K562 (cell line): ENCODE data around the gene ZBTB22. TPM values are rescaled to one million over a fixed set of nuclear protein-coding genes. Genes with fewer than 3 reads are reported as not detected.
"Not testable (repeated sequence)": the region's sequence is repeated elsewhere in the genome, so short reads cannot be mapped to it uniquely, and the experiment has no call there.

Experiments
- ATAC-seq: fragments of 200-7000 bp; cut with Tn5 transposase; 3 replicates; pipeline ENCODE4 v1.9.1; 2020; ENCODE audit warnings: moderate library complexity
- BruUV-seq: library from RNA; stranded (reverse); fragments of 400-500 nt; replicated peaks from 2 replicates; lab custom pipeline; 2021; lab: Mats Ljungman, UMichigan
- CTCF ChIA-PET: fragments of 300-600 bp; formaldehyde crosslinking; extraction: SDS; loops from one replicate; lab custom pipeline; 2021; ENCODE audit warnings: low intra/inter-chr PET ratio; lab: Yijun Ruan, JAX
- POLR2A ChIA-PET: fragments of 300-600, 350-650 bp; sonication (Branson Sonifier 250); formaldehyde crosslinking; extraction: SDS; loops from one replicate; lab custom pipeline; 2021; ENCODE audit warnings: antibody characterized with exemption, inconsistent platforms; lab: Yijun Ruan, JAX
- DNase-seq, 4 experiments: peaks; one replicate each; pipeline versions ENCODE4 v3.0.0 to v3.0.0-alpha.2; 2011 to 2018; ENCODE audit warnings: low spot score in 3 of 4, mixed read lengths in 3 of 4; ENCODE audit errors: extremely low read depth in 1 of 4
- FAIRE-seq: peaks from 2 replicates; lab custom pipeline; 2011; peaks lifted over from hg19 to GRCh38; lab: Jason Lieb, UNC
- H2AFZ ChIP-seq: 2 replicates; pipeline ENCODE4 v1.6.0; 2011; ENCODE audit warnings: low read depth, low read length, control low read depth, inconsistent platforms
- H3K27ac ChIP-seq: fragments of 200-600 bp; 3 replicates; pipeline ENCODE4 v1.8.0; 2011; ENCODE audit warnings: low read depth, mild to moderate bottlenecking, control low read depth, inconsistent platforms, low read length, moderate library complexity, mixed read lengths; ENCODE audit errors: extremely low read depth
- H3K27me3 ChIP-seq, 2 experiments: fragments of 300-600 bp in 1 of 2; 2 replicates in 1 of 2; 3 replicates in 1 of 2; pipeline versions ENCODE4 v1.6.0 to v1.8.0; 2011; ENCODE audit warnings: inconsistent platforms in 2 of 2, low read length in 2 of 2, mild to moderate bottlenecking in 1 of 2, mixed read lengths in 1 of 2, moderate library complexity in 1 of 2; ENCODE audit not compliant: control insufficient read depth in 2 of 2, insufficient read depth in 2 of 2
- H3K36me3 ChIP-seq: fragments of 300-600 bp; 3 replicates; pipeline ENCODE4 v1.8.0; 2011; ENCODE audit warnings: mild to moderate bottlenecking, low read length, inconsistent platforms; ENCODE audit not compliant: control insufficient read depth, insufficient read depth
- H3K4me1 ChIP-seq, 2 experiments: fragments of 200-600 bp in 1 of 2; replicated peaks in 1 of 2; 2 replicates in 1 of 2; 3 replicates in 1 of 2; pipeline versions ENCODE4 v1.5.1 to v1.8.0; 2011; ENCODE audit warnings: inconsistent platforms in 2 of 2, low read length in 2 of 2, mild to moderate bottlenecking in 1 of 2, mixed read lengths in 1 of 2, moderate library complexity in 1 of 2; ENCODE audit not compliant: control insufficient read depth in 2 of 2, insufficient read depth in 2 of 2
- H3K4me2 ChIP-seq: 2 replicates; pipeline ENCODE4 v1.6.1; 2011; ENCODE audit warnings: low read length, control low read depth, inconsistent platforms, mixed read lengths; ENCODE audit not compliant: insufficient read depth
- H3K4me3 ChIP-seq: fragments of 200-600 bp; sonication (generic), shearing (Covaris generic); 2 replicates; pipeline ENCODE4 v1.5.1; 2016; ENCODE audit warnings: control low read depth, inconsistent platforms
- H3K79me2 ChIP-seq: fragments of 200-600 bp; 3 replicates; pipeline ENCODE4 v1.8.0; 2011; ENCODE audit warnings: low read length, inconsistent platforms; ENCODE audit not compliant: control insufficient read depth, insufficient read depth
- H3K9ac ChIP-seq, 2 experiments: 2 replicates each; pipeline versions ENCODE4 v1.6.0 to v1.6.1; 2011; ENCODE audit warnings: low read depth in 2 of 2, low read length in 2 of 2, control low read depth in 1 of 2, inconsistent platforms in 1 of 2, mild to moderate bottlenecking in 1 of 2, mixed read lengths in 1 of 2; ENCODE audit not compliant: insufficient read depth in 1 of 2
- H3K9me1 ChIP-seq: one replicate; pipeline ENCODE4 v1.6.0; 2011; ENCODE audit warnings: inconsistent platforms, mild to moderate bottlenecking, low read length, moderate library complexity; ENCODE audit not compliant: control insufficient read depth, insufficient read depth
- H3K9me3 ChIP-seq: replicated peaks from 2 replicates; pipeline ENCODE4 v1.5.1; 2011; ENCODE audit warnings: low read depth, low read length, inconsistent platforms; ENCODE audit not compliant: control insufficient read depth, insufficient read depth
- H4K20me1 ChIP-seq: replicated peaks from 2 replicates; pipeline ENCODE4 v1.6.1; 2011; ENCODE audit warnings: low read length, inconsistent platforms, mixed read lengths; ENCODE audit not compliant: control insufficient read depth, insufficient read depth
- E2F6 ChIP-seq, 2 experiments: IDR thresholded peaks; 2 replicates each; pipeline ENCODE4 v1.6.1; 2011; ENCODE audit warnings: borderline replicate concordance in 1 of 2, control low read depth in 1 of 2, low read depth in 1 of 2, low read length in 1 of 2, mild to moderate bottlenecking in 1 of 2, mixed read lengths in 1 of 2, moderate library complexity in 1 of 2; ENCODE audit not compliant: insufficient read depth in 1 of 2, insufficient read length in 1 of 2, poor library complexity in 1 of 2, severe bottlenecking in 1 of 2; ENCODE audit errors: extremely low read depth in 1 of 2
- ZBTB33 ChIP-seq: sonication (generic); formaldehyde crosslinking; IDR thresholded peaks from 2 replicates; pipeline ENCODE4 v1.8.1; 2023; ENCODE audit warnings: mild to moderate bottlenecking, missing genetic modification reagents
- WGBS: fragments of 100-300 bp; shearing (Covaris generic); methylation state at CpG from one replicate; pipeline ENCODE4 v1.1.6; 2016; ENCODE audit warnings: low coverage, mixed read lengths; ENCODE audit not compliant: insufficient coverage; ENCODE audit errors: missing lambda C conversion rate; 5-methylcytosine and 5-hydroxymethylcytosine counted together
- in situ Hi-C: fragments of 300-500 bp; cut with MboI; formaldehyde crosslinking; loops from 4 replicates; pipeline ENCODE4 v1.15.0; 2018; ENCODE audit warnings: inconsistent platforms, mixed read lengths
- intact Hi-C: fragments of 100-400 bp; cut with micrococcal nuclease; formaldehyde crosslinking; loops from 2 replicates; pipeline ENCODE4 v1.14.2; 2022
- polyA plus RNA-seq, 8 experiments: library from polyadenylated mRNA; depleted of rRNA in 4 of 8; stranded (reverse) in 5 of 8; unstranded in 3 of 8; fragments of >200 nt; fragmentation: Nextera tagmentation in 2 of 8; fragmentation: Illumina TruSeq in 1 of 8; extraction: Ambion mirVana in 2 of 8; extraction: Trizol in 1 of 8; gene quantifications; 2 replicates each; pipeline versions ENCODE4 v1.2.1 to v1.2.3, GENCODE V29; 2011 to 2014; ENCODE audit warnings: inconsistent platforms in 1 of 8, missing spikeins in 1 of 8
- total RNA-seq, 7 experiments: library from RNA; depleted of rRNA in 6 of 7; stranded (reverse); fragments of >200 nt in 6 of 7; fragmentation: Illumina TruSeq in 2 of 7; extraction: Trizol in 2 of 7; gene quantifications; 2 replicates each; pipeline versions ENCODE4 v1.2.1 to v1.2.3, GENCODE V29; 2011 to 2021; ENCODE audit warnings: low replicate concordance in 1 of 7

Gene ZBTB22
- total and polyA plus RNA-seq, 9 of the 15 experiments (the other 6 are each of a cell fraction or from before 2014, with no cell fraction given) = 0.21 to 11.9 (median 7.1) TPM

- 73% methylated on average over 6 of the region's 6 CpGs for WGBS
- BruUV-seq, H4K20me1 ChIP-seq, FAIRE-seq, H3K9me3 ChIP-seq, H3K9me1 ChIP-seq, H3K79me2 ChIP-seq, H3K36me3 ChIP-seq, H3K4me2 ChIP-seq, ATAC-seq, in situ Hi-C loops, CTCF ChIA-PET, DNase-seq, H3K9ac ChIP-seq, H3K27ac ChIP-seq, H3K4me3 ChIP-seq, H2AFZ ChIP-seq, intact Hi-C loops, H3K27me3 ChIP-seq: not testable (repeated sequence)
- H3K4me1 ChIP-seq = peaks cover 7 to 13% of the 10 kb centered on the region in 2 experiments; a peak in 4 of 5 replicates
- peak in 1 of 2 experiments; percentile 64 for TF ChIP-seq E2F6 (IDR thresholded peaks at IDR 0.05; ENCODE audit: borderline replicate concordance in 1 of 2, extremely low read depth in 1 of 2, insufficient read depth in 1 of 2, insufficient read length in 1 of 2, low read depth in 1 of 2, low read length in 1 of 2, poor library complexity in 1 of 2, severe bottlenecking in 1 of 2)
- peak; percentile 53; the same call in 1 of the 2 replicates for TF ChIP-seq ZBTB33 (CRISPR knock-in tag)
- POLR2A ChIA-PET = interaction anchor here (0.7 to 1.0 kb wide), 2 partner anchors 9 to 1576 kb away, joined by 3 to 4 read pairs; no protein-coding TSS in a partner anchor
These were observed 38.3 kb upstream of the ZBTB22 start for GRCh38 chr6:33355860-33356259.
